Myocyte (in vitro differentiated cells): ENCODE data around the gene BTAF1. TPM values are rescaled to one million over a fixed set of nuclear protein-coding genes. Genes with fewer than 3 reads are reported as not detected.
A peak's percentile ranks its signal among the peaks of the same experiment; 100 is the strongest.

Experiments
- DNase-seq: peaks from one replicate; pipeline ENCODE4 v3.0.0-alpha.2; 2012; ENCODE audit warnings: low read depth
- total RNA-seq: library from RNA; depleted of rRNA; stranded (reverse); fragments of >200 nt; gene quantifications from 2 replicates; pipeline ENCODE4 v1.2.3, GENCODE V29; 2014

Gene BTAF1
- total RNA-seq, 1 donor from 2014 or later: 28.5 TPM

- no peak for DNase-seq
Observed at GRCh38 chr10:92042541-92042940, 119.0 kb downstream of the BTAF1 start.

GRCh38 chr10:92045641-92046106 is 122.1 kb downstream of the BTAF1 start:
- no peak for DNase-seq

DNA sequence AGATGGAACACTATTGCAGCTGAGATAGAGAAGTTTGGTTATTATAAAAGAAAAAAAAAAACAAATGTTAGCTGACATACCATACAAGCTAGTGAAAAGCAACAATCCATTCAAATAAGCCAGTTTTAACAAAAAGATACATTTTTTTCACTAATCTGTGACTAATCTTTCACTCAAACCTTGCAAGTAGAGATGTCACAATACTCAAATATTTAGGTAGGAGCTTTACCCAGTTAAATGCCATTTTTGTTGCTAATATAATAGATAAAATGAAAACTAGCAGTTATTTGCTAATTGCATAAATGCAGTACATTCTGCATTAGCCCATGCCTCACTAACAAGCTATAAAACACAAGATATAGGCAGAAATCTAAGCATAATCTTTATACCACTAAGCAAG is 123.6 kb downstream of the BTAF1 start:
- no peak for DNase-seq

DNA sequence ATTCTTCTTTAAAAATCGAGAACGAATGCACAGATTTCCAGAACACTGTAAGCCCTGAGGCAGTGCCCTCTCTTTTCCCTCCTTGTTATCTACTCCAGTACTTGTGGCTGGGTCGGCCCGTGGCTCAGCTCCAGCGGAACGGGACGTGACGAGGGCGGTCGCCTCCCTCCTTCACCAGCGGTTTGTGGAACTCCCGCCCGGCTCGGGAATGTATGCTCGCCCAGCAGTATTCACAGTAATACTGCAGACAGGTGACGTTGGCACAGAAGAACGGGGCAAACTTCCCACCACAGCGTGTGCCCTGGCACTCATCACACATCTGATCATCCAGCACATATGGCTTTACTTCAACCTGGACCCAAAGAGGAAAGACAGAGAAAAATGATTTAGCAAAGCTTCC is 128.5 kb downstream of the BTAF1 start:
- DNase-seq: no peak

GRCh38 chr10:92052741-92053140 is 129.2 kb downstream of the BTAF1 start:
- DNase-seq: no peak

DNA sequence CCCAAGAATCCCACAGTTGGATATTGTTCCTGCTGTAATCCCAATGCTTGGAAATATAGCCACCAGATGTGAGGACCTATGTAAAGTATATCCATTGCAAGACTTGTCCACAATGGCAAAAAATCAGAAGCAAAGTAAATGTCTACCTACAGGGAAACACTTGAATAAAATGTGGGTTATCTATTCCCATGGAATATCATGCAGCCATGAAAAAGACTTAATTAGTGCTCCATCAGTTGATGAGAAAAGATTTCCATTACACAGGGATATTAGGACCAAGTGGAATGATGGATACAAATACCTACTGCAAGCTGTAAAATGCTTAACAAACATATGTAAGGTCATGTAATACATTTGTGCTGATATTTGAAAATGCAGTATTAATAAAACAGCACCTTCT is 131.2 kb downstream of the BTAF1 start:
- no peak for DNase-seq

GRCh38 chr10:92062273-92062672 is 138.7 kb downstream of the BTAF1 start:
- DNase-seq: no peak

DNA sequence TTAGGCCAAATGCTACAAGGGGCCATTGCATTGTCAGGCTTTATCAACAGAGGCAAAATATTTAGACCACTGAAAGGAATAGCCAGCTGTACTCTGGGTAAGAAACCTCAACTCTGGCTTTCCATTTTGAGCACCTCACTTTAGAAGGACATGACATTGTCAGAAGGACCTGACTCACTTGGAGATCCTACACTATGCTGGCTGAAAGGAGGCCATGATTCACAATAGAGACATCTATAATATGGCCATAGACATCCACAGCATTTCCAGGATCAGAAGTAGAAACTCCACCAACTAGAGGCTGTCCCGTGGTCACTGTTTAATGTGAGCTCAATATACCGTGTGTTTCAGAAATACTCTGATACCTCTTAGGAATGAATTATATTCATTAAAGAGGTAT is 140.9 kb downstream of the BTAF1 start:
- DNase-seq: peak; percentile 34

GRCh38 chr10:92066386-92066785 is 142.8 kb downstream of the BTAF1 start:
- DNase-seq: no peak

GRCh38 chr10:92068900-92069299 is 145.3 kb downstream of the BTAF1 start:
- no peak for DNase-seq

GRCh38 chr10:92074126-92074887 is 150.7 kb downstream of the BTAF1 start:
- DNase-seq: peak; percentile 21

DNA sequence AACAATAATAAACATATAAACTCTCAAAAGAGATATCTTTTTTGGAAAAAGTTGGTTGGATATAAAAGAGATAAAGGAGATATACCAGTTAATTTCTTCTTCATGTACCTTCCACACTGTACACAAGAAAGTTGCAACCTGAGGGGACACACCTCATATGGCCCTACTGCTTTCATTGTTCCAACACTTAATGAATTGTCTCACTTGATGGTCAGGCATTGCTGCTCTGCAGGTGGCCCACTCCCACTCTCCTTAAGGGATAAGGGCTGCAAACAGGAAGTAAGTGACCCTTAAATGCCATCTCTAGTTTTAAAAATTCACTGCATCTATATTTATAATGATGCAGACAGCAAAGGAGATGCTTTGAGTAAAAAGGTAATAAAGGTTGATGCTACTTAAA is 152.3 kb downstream of the BTAF1 start:
- DNase-seq: no peak

DNA sequence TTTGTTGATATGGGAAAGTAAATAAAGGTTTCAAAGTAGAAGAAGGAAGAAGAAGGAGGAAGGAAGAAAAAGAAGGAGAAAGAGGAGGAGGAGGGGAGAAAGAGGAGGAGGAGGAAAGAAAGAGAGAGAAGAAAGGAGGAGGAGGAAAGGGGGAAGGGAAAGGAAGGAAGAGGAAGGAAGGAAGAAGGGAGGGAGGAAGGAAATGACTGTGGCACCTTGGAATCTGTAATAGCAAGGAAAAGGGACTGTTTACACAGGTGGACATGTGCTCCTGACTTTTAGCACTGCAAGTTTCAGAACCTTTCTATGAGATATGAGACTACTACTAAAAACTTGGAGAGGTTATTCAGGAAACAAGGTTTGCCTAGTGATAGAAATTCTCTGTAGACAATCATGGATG is 153.2 kb downstream of the BTAF1 start:
- DNase-seq: no peak

DNA sequence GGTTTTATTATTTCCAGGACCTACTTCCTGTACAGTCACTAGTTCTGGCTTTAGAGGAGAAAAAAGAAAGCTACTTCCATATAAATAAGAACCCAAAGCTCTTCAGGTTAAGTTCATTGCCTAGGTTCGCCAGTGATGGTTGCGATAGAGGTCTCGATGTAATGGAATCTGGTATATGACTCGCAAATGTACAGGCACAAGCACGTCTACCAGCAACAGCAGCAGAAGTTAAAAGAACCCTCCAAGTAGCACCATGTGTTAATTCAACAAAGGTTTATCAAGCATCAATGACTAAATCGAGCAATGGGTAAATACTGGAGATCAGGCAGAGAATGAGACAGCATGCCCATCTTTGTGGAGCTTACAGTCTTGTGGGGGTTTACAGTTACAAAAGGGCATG is 155.4 kb downstream of the BTAF1 start:
- DNase-seq: no peak

Other genes with a start within 250 kb of the BTAF1 start
- gene TNKS2, start 125.3 kb upstream of the BTAF1 start, total RNA-seq: 23.3 and 24.2 TPM in 2 replicates
- 0.19 and 0.42 TPM in 2 replicates for gene FGFBP3, start 14.3 kb upstream of the BTAF1 start, total RNA-seq